ENCODE results near the gene TWIST2. TPM values are rescaled to one million over a fixed set of nuclear protein-coding genes. Genes with fewer than 3 reads are reported as not detected.

Gene TWIST2
- total and polyA plus RNA-seq, 10 of the 15 experiments (the other 5 are each of a cell fraction or from before 2014, with no cell fraction given) = not detected

GRCh38 chr2:238821391-238821790, 26.5 kb upstream of the TWIST2 start (continued):
- no peak for TF ChIP-seq CEBPZ (IDR thresholded peaks at IDR 0.05; ENCODE audit: low read depth, low read length)
- TF ChIP-seq BRCA1 (IDR thresholded peaks at IDR 0.05; ENCODE audit: low read depth, low read length) = no peak
- TF ChIP-seq PML (IDR thresholded peaks at IDR 0.05; ENCODE audit: low read length) = no peak
- TF ChIP-seq REST (IDR thresholded peaks at IDR 0.05; ENCODE audit: low read depth, low read length) = no peak
- no peak for TF ChIP-seq POLR2AphosphoS2 (IDR thresholded peaks at IDR 0.05; ENCODE audit: low read depth, low read length)
- TF ChIP-seq RELB (IDR thresholded peaks at IDR 0.05; ENCODE audit: low read depth) = no peak
- no peak for TF ChIP-seq STAT3 (IDR thresholded peaks at IDR 0.05; ENCODE audit: low read depth, low read length)
- no peak for TF ChIP-seq NBN (IDR thresholded peaks at IDR 0.05)
- no peak for TF ChIP-seq CREB1 (IDR thresholded peaks at IDR 0.05; ENCODE audit: low read depth)
